HEK293 (cell line): ENCODE results near the gene EML6.

Experiments
- CTCF ChIA-PET: fragments of 350-600 bp; formaldehyde crosslinking; extraction: SDS; loops from one replicate; lab custom pipeline; 2021; ENCODE audit warnings: antibody characterized with exemption; lab: Yijun Ruan, JAX
- POLR2A ChIA-PET: fragments of 300-600 bp; formaldehyde crosslinking; extraction: SDS; loops from one replicate; lab custom pipeline; 2020; ENCODE audit warnings: antibody characterized with exemption, inconsistent platforms; lab: Yijun Ruan, JAX
- H3K27ac ChIP-seq: fragments of 200-500 bp; sonication (Bioruptor generic); 2 replicates; pipeline ENCODE4 v1.5.1; 2014; ENCODE audit warnings: low read depth, low read length, control low read depth, inconsistent platforms; ENCODE audit errors: extremely low read depth
- H3K36me3 ChIP-seq, 2 experiments: fragments of 200-500 bp in 1 of 2; sonication (Bioruptor generic) in 1 of 2; 1 replicate in 1 of 2; 2 replicates in 1 of 2; pipeline ENCODE4 v1.5.1; 2014 to 2017; ENCODE audit warnings: inconsistent platforms in 2 of 2, low read length in 2 of 2; ENCODE audit not compliant: control insufficient read depth in 2 of 2, insufficient read depth in 1 of 2
- H3K4me1 ChIP-seq: fragments of 200-500 bp; sonication (Bioruptor generic); 2 replicates; pipeline ENCODE4 v1.5.1; 2014; ENCODE audit warnings: mild to moderate bottlenecking, low read length, inconsistent platforms; ENCODE audit not compliant: control insufficient read depth, insufficient read depth
- H3K4me3 ChIP-seq: 2 replicates; pipeline ENCODE4 v1.5.1; 2011; ENCODE audit warnings: low read depth, mild to moderate bottlenecking, control low read depth, low read length, moderate library complexity
- H3K9me3 ChIP-seq: fragments of 200-500 bp; sonication (Bioruptor generic); 2 replicates; pipeline ENCODE4 v1.5.1; 2014; ENCODE audit warnings: low read depth, low read length, inconsistent platforms; ENCODE audit not compliant: control insufficient read depth, insufficient read depth
- CTCF ChIP-seq: fragments of 450-650 bp; formaldehyde crosslinking; IDR thresholded peaks from 2 replicates; pipeline ENCODE4 v1.5.1; 2016; ENCODE audit warnings: missing biosample characterization, missing genetic modification characterization
- EGR2 ChIP-seq: fragments of 450-650 bp; formaldehyde crosslinking; IDR thresholded peaks from 2 replicates; pipeline ENCODE4 v1.5.1; 2016; ENCODE audit warnings: low read depth, missing biosample characterization, missing genetic modification characterization
- FEZF1 ChIP-seq: fragments of 450-650 bp; formaldehyde crosslinking; IDR thresholded peaks from 2 replicates; pipeline ENCODE4 v1.5.1; 2016; ENCODE audit warnings: missing biosample characterization, missing genetic modification characterization
- GLIS1 ChIP-seq: fragments of 450-650 bp; formaldehyde crosslinking; IDR thresholded peaks from 2 replicates; pipeline ENCODE4 v1.5.1; 2016; ENCODE audit warnings: missing biosample characterization, missing genetic modification characterization
- HOXC10 ChIP-seq: sonication (generic); formaldehyde crosslinking; IDR thresholded peaks from 2 replicates; pipeline ENCODE4 v1.8.1; 2023; ENCODE audit warnings: mild to moderate bottlenecking, missing genetic modification reagents
- KLF1 ChIP-seq: fragments of 450-650 bp; formaldehyde crosslinking; IDR thresholded peaks from 2 replicates; pipeline ENCODE4 v1.5.1; 2016; ENCODE audit warnings: missing biosample characterization, missing genetic modification characterization
- MZF1 ChIP-seq: fragments of 450-650 bp; formaldehyde crosslinking; IDR thresholded peaks from 2 replicates; pipeline ENCODE4 v1.5.1; 2017; ENCODE audit warnings: missing biosample characterization, missing genetic modification characterization, borderline replicate concordance
- SCRT2 ChIP-seq: fragments of 450-650 bp; formaldehyde crosslinking; IDR thresholded peaks from 2 replicates; pipeline ENCODE4 v1.5.1; 2016; ENCODE audit warnings: missing biosample characterization, missing genetic modification characterization
- ZNF2 ChIP-seq: fragments of 450-650 bp; formaldehyde crosslinking; IDR thresholded peaks from 2 replicates; pipeline ENCODE4 v1.5.1; 2016; ENCODE audit warnings: missing biosample characterization, missing genetic modification characterization
- ZNF24 ChIP-seq: fragments of 450-650 bp; formaldehyde crosslinking; IDR thresholded peaks from 2 replicates; pipeline ENCODE4 v1.5.1; 2016; ENCODE audit warnings: missing biosample characterization, missing genetic modification characterization
- ZNF335 ChIP-seq: fragments of 450-650 bp; formaldehyde crosslinking; conservative IDR thresholded peaks from 2 replicates; pipeline ENCODE4 v1.5.1; 2016; ENCODE audit warnings: missing biosample characterization, missing genetic modification characterization
- ZNF394 ChIP-seq: fragments of 450-650 bp; formaldehyde crosslinking; IDR thresholded peaks from 2 replicates; pipeline ENCODE4 v1.5.1; 2016; ENCODE audit warnings: missing biosample characterization, missing genetic modification characterization, mild to moderate bottlenecking, moderate library complexity, borderline replicate concordance
- ZNF398 ChIP-seq: fragments of 450-650 bp; formaldehyde crosslinking; IDR thresholded peaks from 2 replicates; pipeline ENCODE4 v1.5.1; 2017; ENCODE audit warnings: missing biosample characterization, missing genetic modification characterization
- ZNF404 ChIP-seq: fragments of 450-650 bp; formaldehyde crosslinking; IDR thresholded peaks from 2 replicates; pipeline ENCODE4 v1.5.1; 2017; ENCODE audit warnings: missing biosample characterization, missing genetic modification characterization
- ZNF514 ChIP-seq: fragments of 450-650 bp; formaldehyde crosslinking; IDR thresholded peaks from 2 replicates; pipeline ENCODE4 v1.5.1; 2016; ENCODE audit warnings: missing biosample characterization, missing genetic modification characterization
- ZNF555 ChIP-seq: fragments of 450-650 bp; formaldehyde crosslinking; conservative IDR thresholded peaks from 2 replicates; pipeline ENCODE4 v1.5.1; 2017; ENCODE audit warnings: missing biosample characterization, mild to moderate bottlenecking, missing genetic modification characterization, inconsistent platforms
- ZNF629 ChIP-seq: fragments of 450-650 bp; formaldehyde crosslinking; IDR thresholded peaks from 2 replicates; pipeline ENCODE4 v1.5.1; 2017; ENCODE audit warnings: missing biosample characterization, missing genetic modification characterization
- ZNF776 ChIP-seq: fragments of 450-650 bp; formaldehyde crosslinking; IDR thresholded peaks from 2 replicates; pipeline ENCODE4 v1.5.0; 2017; ENCODE audit warnings: missing biosample characterization, missing genetic modification characterization, borderline replicate concordance
- ZNF785 ChIP-seq: fragments of 450-650 bp; formaldehyde crosslinking; IDR thresholded peaks from 2 replicates; pipeline ENCODE4 v1.5.1; 2016; ENCODE audit warnings: missing biosample characterization, missing genetic modification characterization
- TF ChIP-seq, protein P1 (sequence below): fragments of 450-650 bp; formaldehyde crosslinking; conservative IDR thresholded peaks from 2 replicates; pipeline ENCODE4 v1.5.1; 2016; ENCODE audit warnings: low read depth, missing biosample characterization, missing genetic modification characterization

The EML6 gene

GRCh38 chr2:54967759-54968365 lies 244.4 kb downstream of the EML6 start (continued):
- no peak for TF ChIP-seq SCRT2 (tag by site-specific recombination)
- TF ChIP-seq ZNF555 (tag by site-specific recombination) = no peak
- TF ChIP-seq CTCF (tag by site-specific recombination) = no peak
- TF ChIP-seq ZNF24 (tag by site-specific recombination) = no peak
- no peak for TF ChIP-seq ZNF514 (tag by site-specific recombination)
- TF ChIP-seq, all 188 proteins: peak for 0

GRCh38 chr2:54968561-54969218 lies 245.2 kb downstream of the EML6 start:
- no peak for TF ChIP-seq ZNF776 (tag by site-specific recombination)
- TF ChIP-seq ZNF555 (tag by site-specific recombination) = no peak
- no peak for TF ChIP-seq KLF1 (tag by site-specific recombination)
- TF ChIP-seq MZF1 = no peak
- TF ChIP-seq FEZF1 (tag by site-specific recombination) = no peak
- TF ChIP-seq ZNF629 (tag by site-specific recombination) = no peak
- no peak for TF ChIP-seq ZNF335 (tag by site-specific recombination)
- TF ChIP-seq ZNF404 = no peak
- no peak for TF ChIP-seq ZNF398 (tag by site-specific recombination)
- TF ChIP-seq ZNF785 (tag by site-specific recombination) = no peak
- TF ChIP-seq ZNF394 (tag by site-specific recombination) = no peak
- no peak for TF ChIP-seq ZNF2 (tag by site-specific recombination)
- TF ChIP-seq ZNF24 (tag by site-specific recombination) = no peak
- no peak for TF ChIP-seq EGR2 (tag by site-specific recombination)
- CTCF ChIA-PET = interaction anchor here (0.6 to 1.0 kb wide), 3 partner anchors 200 to 264 kb away, joined by 3 to 8 read pairs (median 3); no protein-coding TSS in a partner anchor
- H3K4me3 ChIP-seq = no peak overlapping the region
- POLR2A ChIA-PET = no interaction called here
- no peak overlapping the region for H3K27ac ChIP-seq
- H3K9me3 ChIP-seq = no peaks in the 10 kb centered on the region
- peaks cover 0 to 37% of the 10 kb centered on the region in 2 experiments; a peak in 2 of 3 replicates for H3K36me3 ChIP-seq
- no peaks in the 10 kb centered on the region for H3K4me1 ChIP-seq

DNA sequence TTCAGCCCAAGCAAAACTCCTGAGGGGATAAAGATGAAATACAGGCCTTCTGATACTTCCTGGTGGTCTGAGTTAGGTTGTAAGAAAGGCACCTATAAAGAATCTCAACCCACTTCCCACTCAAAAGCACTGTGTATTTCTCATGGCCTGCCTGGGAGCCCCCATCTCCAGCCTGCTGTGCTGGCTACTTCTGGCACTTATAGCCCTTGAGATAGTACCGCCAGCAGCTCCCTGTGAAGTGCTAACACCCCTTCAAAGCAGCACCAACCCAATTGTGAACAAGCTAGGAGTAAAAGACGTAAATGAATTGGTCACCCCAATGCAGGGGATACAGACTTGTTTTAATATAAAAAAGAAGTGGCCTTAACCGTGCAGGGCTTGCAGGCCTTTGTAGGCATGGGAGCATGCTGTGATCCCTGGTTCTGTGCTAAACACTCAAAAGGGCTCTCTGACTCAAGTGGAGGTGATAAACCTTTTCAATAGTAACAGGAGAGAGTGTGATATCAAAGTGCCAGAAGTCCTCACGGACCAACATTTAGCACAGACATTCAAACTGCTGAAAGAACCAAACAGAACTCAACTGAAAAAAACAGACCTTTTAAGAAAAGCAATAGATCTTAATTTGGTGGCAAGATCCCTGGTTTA lies 246.0 kb downstream of the EML6 start:
- ChIA-PET POLR2A (no interaction called here), CTCF (interaction anchor here (1.0 to 2.0 kb wide), 2 partner anchors 11 to 199 kb away, joined by 3 to 7 read pairs; no protein-coding TSS in a partner anchor)

More for the DNA sequence above, 246.0 kb downstream of the EML6 start:
- Histone ChIP-seq H3K36me3 (peaks cover 0 to 40% of the 10 kb centered on the region in 2 experiments; a peak in 2 of 3 replicates), H3K27ac (no peak overlapping the region), H3K4me1 (no peaks in the 10 kb centered on the region), H3K4me3 (no peak overlapping the region), H3K9me3 (no peaks in the 10 kb centered on the region)
- TF ChIP-seq ZNF776 (tag by site-specific recombination) (no peak), HOXC10 (no peak), GLIS1 (no peak)
- TF ChIP-seq, protein P1, sequence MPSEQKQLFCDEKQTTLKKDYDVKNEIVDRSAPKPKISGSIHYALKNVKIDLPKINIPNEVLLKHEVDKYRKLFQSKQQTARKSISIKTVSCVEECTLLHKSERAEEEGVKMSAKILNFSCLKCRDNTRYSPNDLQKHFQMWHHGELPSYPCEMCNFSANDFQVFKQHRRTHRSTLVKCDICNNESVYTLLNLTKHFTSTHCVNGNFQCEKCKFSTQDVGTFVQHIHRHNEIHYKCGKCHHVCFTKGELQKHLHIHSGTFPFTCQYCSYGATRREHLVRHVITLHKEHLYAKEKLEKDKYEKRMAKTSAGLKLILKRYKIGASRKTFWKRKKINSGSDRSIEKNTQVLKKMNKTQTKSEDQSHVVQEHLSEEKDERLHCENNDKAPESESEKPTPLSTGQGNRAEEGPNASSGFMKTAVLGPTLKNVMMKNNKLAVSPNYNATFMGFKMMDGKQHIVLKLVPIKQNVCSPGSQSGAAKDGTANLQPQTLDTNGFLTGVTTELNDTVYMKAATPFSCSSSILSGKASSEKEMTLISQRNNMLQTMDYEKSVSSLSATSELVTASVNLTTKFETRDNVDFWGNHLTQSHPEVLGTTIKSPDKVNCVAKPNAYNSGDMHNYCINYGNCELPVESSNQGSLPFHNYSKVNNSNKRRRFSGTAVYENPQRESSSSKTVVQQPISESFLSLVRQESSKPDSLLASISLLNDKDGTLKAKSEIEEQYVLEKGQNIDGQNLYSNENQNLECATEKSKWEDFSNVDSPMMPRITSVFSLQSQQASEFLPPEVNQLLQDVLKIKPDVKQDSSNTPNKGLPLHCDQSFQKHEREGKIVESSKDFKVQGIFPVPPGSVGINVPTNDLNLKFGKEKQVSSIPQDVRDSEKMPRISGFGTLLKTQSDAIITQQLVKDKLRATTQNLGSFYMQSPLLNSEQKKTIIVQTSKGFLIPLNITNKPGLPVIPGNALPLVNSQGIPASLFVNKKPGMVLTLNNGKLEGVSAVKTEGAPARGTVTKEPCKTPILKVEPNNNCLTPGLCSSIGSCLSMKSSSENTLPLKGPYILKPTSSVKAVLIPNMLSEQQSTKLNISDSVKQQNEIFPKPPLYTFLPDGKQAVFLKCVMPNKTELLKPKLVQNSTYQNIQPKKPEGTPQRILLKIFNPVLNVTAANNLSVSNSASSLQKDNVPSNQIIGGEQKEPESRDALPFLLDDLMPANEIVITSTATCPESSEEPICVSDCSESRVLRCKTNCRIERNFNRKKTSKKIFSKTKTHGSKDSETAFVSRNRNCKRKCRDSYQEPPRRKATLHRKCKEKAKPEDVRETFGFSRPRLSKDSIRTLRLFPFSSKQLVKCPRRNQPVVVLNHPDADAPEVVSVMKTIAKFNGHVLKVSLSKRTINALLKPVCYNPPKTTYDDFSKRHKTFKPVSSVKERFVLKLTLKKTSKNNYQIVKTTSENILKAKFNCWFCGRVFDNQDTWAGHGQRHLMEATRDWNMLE (tag by site-specific recombination) = no peak
